ENCODE results near the gene CTSW. TPM values are rescaled to one million over a fixed set of nuclear protein-coding genes. Genes with fewer than 3 reads are reported as not detected.
A peak's percentile ranks its signal among the peaks of the same experiment; 100 is the strongest.

The CTSW gene
- polyA plus RNA-seq, 1 donor from 2014 or later: not detected

GRCh38 chr11:65834202-65834601 is 45.4 kb upstream of the CTSW start:
- H3K27me3 ChIP-seq (ENCODE audit: insufficient read depth, low read depth, low read length): no peaks in the 10 kb centered on the region
- no peaks in the 10 kb centered on the region for H3F3A ChIP-seq (ENCODE audit: insufficient read depth, low read length, poor library complexity, severe bottlenecking)
- no peaks in the 10 kb centered on the region for H4K20me1 ChIP-seq (ENCODE audit: insufficient read depth)
- H3K79me2 ChIP-seq (replicated peaks; ENCODE audit: insufficient read depth, low read length): peaks cover 4% of the 10 kb centered on the region
- peak overlapping the region; percentile 79 for H3K9ac ChIP-seq (ENCODE audit: low read length)
- H3K9me3 ChIP-seq (ENCODE audit: low read length): no peaks in the 10 kb centered on the region
- peak overlapping the region; percentile 71 for H3K4me2 ChIP-seq (ENCODE audit: low read length)
- peak overlapping the region; percentile 25 for H3K27ac ChIP-seq (ENCODE audit: low read length)
- H3K9me2 ChIP-seq (ENCODE audit: insufficient read depth, low read length): no peaks in the 10 kb centered on the region
- TF ChIP-seq POLR2AphosphoS5 (IDR thresholded peaks at IDR 0.05) (no peak), MXI1 (conservative IDR thresholded peaks at IDR 0.05; ENCODE audit: poor library complexity, severe bottlenecking) (no peak), TAF1 (IDR thresholded peaks at IDR 0.05; ENCODE audit: low read depth) (no peak), RAD21 (conservative IDR thresholded peaks at IDR 0.05) (no peak), CTCF (IDR thresholded peaks at IDR 0.05; ENCODE audit: poor library complexity, severe bottlenecking) (no peak), SMC3 (conservative IDR thresholded peaks at IDR 0.05; ENCODE audit: poor library complexity) (no peak), EP300 (conservative IDR thresholded peaks at IDR 0.05; ENCODE audit: poor library complexity, severe bottlenecking) (no peak), EZH2 (IDR thresholded peaks at IDR 0.05; ENCODE audit: borderline replicate concordance, insufficient read depth, low read length, poor library complexity, severe bottlenecking) (no peak)
- TF ChIP-seq, protein P1, sequence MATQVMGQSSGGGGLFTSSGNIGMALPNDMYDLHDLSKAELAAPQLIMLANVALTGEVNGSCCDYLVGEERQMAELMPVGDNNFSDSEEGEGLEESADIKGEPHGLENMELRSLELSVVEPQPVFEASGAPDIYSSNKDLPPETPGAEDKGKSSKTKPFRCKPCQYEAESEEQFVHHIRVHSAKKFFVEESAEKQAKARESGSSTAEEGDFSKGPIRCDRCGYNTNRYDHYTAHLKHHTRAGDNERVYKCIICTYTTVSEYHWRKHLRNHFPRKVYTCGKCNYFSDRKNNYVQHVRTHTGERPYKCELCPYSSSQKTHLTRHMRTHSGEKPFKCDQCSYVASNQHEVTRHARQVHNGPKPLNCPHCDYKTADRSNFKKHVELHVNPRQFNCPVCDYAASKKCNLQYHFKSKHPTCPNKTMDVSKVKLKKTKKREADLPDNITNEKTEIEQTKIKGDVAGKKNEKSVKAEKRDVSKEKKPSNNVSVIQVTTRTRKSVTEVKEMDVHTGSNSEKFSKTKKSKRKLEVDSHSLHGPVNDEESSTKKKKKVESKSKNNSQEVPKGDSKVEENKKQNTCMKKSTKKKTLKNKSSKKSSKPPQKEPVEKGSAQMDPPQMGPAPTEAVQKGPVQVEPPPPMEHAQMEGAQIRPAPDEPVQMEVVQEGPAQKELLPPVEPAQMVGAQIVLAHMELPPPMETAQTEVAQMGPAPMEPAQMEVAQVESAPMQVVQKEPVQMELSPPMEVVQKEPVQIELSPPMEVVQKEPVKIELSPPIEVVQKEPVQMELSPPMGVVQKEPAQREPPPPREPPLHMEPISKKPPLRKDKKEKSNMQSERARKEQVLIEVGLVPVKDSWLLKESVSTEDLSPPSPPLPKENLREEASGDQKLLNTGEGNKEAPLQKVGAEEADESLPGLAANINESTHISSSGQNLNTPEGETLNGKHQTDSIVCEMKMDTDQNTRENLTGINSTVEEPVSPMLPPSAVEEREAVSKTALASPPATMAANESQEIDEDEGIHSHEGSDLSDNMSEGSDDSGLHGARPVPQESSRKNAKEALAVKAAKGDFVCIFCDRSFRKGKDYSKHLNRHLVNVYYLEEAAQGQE (IDR thresholded peaks at IDR 0.05; ENCODE audit: borderline replicate concordance): no peak
- H2AFZ ChIP-seq (ENCODE audit: low read depth, low read length): peak overlapping the region; percentile 71
- peak overlapping the region; percentile 74 for H3K4me3 ChIP-seq (ENCODE audit: low read length)
- no peaks in the 10 kb centered on the region for H3K36me3 ChIP-seq (ENCODE audit: insufficient read depth, low read length)

DNA sequence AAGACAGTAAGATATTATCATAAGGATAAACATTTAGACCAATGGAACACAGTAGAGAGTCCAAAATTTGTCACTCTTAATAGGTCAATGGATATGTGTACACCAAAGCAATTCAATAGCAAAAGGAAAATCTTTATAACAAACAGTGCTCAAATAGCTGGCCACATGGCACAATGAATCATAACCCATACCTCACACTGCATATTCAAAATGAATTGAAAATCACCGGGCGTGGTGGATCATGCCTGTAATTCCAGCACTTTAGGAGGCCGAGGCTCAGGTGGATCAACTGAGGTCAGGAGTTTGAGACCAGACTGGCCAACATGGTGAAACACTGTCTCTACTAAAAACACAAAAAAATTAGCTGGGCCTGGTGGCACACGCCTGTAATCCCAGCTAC is 37.5 kb upstream of the CTSW start:
- Histone ChIP-seq H4K20me1 (ENCODE audit: insufficient read depth) (no peaks in the 10 kb centered on the region), H3K9me3 (ENCODE audit: low read length) (no peaks in the 10 kb centered on the region), H3K4me3 (ENCODE audit: low read length) (no peak overlapping the region), H3K27me3 (ENCODE audit: insufficient read depth, low read depth, low read length) (no peaks in the 10 kb centered on the region), H3K27ac (ENCODE audit: low read length) (no peak overlapping the region), H3K9me2 (ENCODE audit: insufficient read depth, low read length) (no peaks in the 10 kb centered on the region), H3K79me2 (replicated peaks; ENCODE audit: insufficient read depth, low read length) (no peaks in the 10 kb centered on the region), H3F3A (ENCODE audit: insufficient read depth, low read length, poor library complexity, severe bottlenecking) (no peaks in the 10 kb centered on the region), H2AFZ (ENCODE audit: low read depth, low read length) (no peak overlapping the region), H3K9ac (ENCODE audit: low read length) (no peak overlapping the region), H3K36me3 (ENCODE audit: insufficient read depth, low read length) (no peaks in the 10 kb centered on the region), H3K4me2 (ENCODE audit: low read length) (no peak overlapping the region)
- TF ChIP-seq POLR2AphosphoS5 (IDR thresholded peaks at IDR 0.05) (no peak), MXI1 (conservative IDR thresholded peaks at IDR 0.05; ENCODE audit: poor library complexity, severe bottlenecking) (no peak), SMC3 (conservative IDR thresholded peaks at IDR 0.05; ENCODE audit: poor library complexity) (no peak), CTCF (IDR thresholded peaks at IDR 0.05; ENCODE audit: poor library complexity, severe bottlenecking) (no peak), TAF1 (IDR thresholded peaks at IDR 0.05; ENCODE audit: low read depth) (no peak), EP300 (conservative IDR thresholded peaks at IDR 0.05; ENCODE audit: poor library complexity, severe bottlenecking) (no peak), EZH2 (IDR thresholded peaks at IDR 0.05; ENCODE audit: borderline replicate concordance, insufficient read depth, low read length, poor library complexity, severe bottlenecking) (no peak), RAD21 (conservative IDR thresholded peaks at IDR 0.05) (no peak)
- TF ChIP-seq, protein P1 (IDR thresholded peaks at IDR 0.05; ENCODE audit: borderline replicate concordance): no peak

Measured in neural cell (in vitro differentiated cells).